GM12875 (cell line): ENCODE results near the gene ORAI3.

Experiments used
- H3K4me3 ChIP-seq: one replicate; pipeline ENCODE4 v1.5.1; 2011; ENCODE audit warnings: low read depth, low read length, control low read depth
- TF ChIP-seq, protein P1 (sequence below): IDR thresholded peaks from 2 replicates; pipeline ENCODE4 v1.5.1; 2011; ENCODE audit warnings: low read depth, mild to moderate bottlenecking, control low read depth, inconsistent platforms, low read length, moderate library complexity, borderline replicate concordance; ENCODE audit not compliant: insufficient read depth

Gene ORAI3

DNA sequence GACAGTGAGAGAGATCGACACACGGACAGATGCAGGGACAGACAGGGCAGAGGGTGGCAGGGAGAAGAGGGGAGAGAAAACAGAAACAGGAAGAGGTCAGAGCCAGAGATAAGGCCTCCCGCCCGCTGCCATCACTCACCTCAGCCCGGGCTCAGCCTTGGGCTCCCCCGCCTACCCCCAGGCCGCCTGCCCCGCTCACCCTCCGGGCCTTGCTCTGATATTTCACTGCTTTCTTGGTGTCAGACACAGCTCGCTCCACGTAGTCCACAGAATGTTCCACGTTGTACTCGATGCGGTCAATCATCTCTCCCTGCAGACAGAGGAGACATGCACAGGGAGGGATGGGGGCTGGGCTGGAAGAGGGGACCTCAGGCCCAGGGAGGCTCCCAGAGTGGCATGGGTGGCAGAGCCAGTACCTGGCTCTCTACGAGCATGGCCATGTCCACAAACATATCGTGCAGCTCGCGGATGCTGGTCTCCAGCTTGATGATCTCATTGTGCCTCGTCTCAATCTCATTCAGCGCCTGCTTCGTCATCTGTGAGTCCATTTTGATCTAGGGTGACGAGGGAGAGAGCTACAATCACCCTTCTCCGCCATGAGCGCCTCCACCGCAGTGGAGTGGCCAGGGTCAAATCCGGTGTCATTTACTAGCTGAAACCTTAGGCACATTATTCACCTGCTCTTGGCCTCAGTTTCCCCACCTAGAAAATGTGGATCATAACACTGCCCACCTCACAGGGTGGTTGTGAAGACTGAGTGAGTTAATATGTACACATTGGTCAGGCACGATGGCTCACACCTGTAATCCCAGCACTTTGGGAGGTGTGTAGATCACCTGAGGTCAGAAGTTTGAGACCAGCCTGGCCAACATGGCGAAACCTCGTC lies 44.3 kb downstream of the ORAI3 start:
- TF ChIP-seq, protein P1, sequence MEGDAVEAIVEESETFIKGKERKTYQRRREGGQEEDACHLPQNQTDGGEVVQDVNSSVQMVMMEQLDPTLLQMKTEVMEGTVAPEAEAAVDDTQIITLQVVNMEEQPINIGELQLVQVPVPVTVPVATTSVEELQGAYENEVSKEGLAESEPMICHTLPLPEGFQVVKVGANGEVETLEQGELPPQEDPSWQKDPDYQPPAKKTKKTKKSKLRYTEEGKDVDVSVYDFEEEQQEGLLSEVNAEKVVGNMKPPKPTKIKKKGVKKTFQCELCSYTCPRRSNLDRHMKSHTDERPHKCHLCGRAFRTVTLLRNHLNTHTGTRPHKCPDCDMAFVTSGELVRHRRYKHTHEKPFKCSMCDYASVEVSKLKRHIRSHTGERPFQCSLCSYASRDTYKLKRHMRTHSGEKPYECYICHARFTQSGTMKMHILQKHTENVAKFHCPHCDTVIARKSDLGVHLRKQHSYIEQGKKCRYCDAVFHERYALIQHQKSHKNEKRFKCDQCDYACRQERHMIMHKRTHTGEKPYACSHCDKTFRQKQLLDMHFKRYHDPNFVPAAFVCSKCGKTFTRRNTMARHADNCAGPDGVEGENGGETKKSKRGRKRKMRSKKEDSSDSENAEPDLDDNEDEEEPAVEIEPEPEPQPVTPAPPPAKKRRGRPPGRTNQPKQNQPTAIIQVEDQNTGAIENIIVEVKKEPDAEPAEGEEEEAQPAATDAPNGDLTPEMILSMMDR: no peak

GRCh38 chr16:30995927-30996323 lies 47.1 kb downstream of the ORAI3 start:
- no peak overlapping the region for H3K4me3 ChIP-seq

More for the DNA sequence above, 44.3 kb downstream of the ORAI3 start:
- H3K4me3 ChIP-seq: no peak overlapping the region

GRCh38 chr16:30996324-30996984 lies 47.6 kb downstream of the ORAI3 start:
- peak overlapping the region; percentile 45 for H3K4me3 ChIP-seq
- TF ChIP-seq, protein P1: no peak

More at GRCh38 chr16:30995927-30996323, 47.1 kb downstream of the ORAI3 start:
- TF ChIP-seq, protein P1: no peak

DNA sequence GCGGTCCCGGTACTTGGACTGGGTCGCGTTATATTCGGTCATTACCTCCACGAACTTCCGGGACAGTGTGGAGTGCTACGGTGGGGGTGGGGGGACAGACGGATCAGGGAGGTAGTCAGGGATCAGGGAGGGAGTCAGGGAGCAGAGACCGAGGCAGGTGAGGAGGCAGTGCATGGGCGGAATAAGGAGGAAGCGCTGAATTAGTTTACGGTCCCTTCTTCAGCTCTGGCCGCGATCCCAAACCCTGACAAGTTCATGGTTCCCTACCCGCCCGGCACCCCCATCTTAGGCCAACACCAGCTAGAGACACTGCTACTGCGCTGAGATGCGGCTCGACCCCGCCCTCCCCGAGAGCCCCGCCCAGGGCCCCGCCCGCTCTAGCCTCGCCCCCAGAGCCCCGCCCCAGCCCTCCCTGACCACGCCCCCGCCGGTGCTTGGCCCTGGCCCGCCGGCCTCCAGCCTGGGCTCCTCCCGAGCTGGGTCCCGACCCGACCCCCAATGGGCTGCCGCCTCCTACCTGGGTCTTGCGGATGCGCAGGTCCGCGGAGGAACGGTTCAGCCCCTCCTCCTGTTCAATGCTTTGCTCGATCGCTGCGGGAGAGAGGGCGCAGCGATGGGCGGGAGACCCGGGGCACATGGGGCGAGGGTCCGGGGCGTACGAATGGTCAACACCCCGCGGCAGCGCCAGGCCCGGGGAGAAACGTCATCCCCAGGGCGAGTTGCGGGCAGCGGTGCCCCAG lies 48.3 kb downstream of the ORAI3 start:
- TF ChIP-seq, protein P1: no peak
- peak overlapping the region; percentile 45 for H3K4me3 ChIP-seq

- TF ChIP-seq, protein P1: no peak
- H3K4me3 ChIP-seq: no peak overlapping the region
Observed at GRCh38 chr16:30997725-30998711, 49.1 kb downstream of the ORAI3 start.
